SIG-M5 treated with dmso at 0.1 percent for 504 hours (cell line): Measurements from ENCODE around the gene ZNF628.

ENCODE experiments used
- DNase-seq: peaks from one replicate; lab custom pipeline; 2025; ENCODE audit not compliant: unreplicated experiment; lab: John Stamatoyannopoulos, UW

The ZNF628 gene

GRCh38 chr19:55483706-55484592 is 7.5 kb downstream of the ZNF628 start:
- DNase-seq = no peak

GRCh38 chr19:55484593-55485438 is 8.4 kb downstream of the ZNF628 start, which contains the start of gene NAT14:
NAT14 (plus strand) TSS chr19:55485188; CDS start chr19:55485709, 521 bp downstream.
- DNase-seq = no peak

- DNase-seq = no peak
Observed at GRCh38 chr19:55485439-55486011, 9.1 kb downstream of the ZNF628 start.

- no peak for DNase-seq
Observed at GRCh38 chr19:55486043-55486970, 9.9 kb downstream of the ZNF628 start.

- DNase-seq = no peak
Observed at GRCh38 chr19:55486971-55487923, 10.8 kb downstream of the ZNF628 start.

GRCh38 chr19:55487924-55488687 is 11.7 kb downstream of the ZNF628 start, which contains the start of gene SSC5D:
SSC5D (plus strand) TSS chr19:55488436; CDS start chr19:55488590, 154 bp downstream.
- DNase-seq = no peak

GRCh38 chr19:55488986-55489710 is 12.7 kb downstream of the ZNF628 start:
- no peak for DNase-seq

- no peak for DNase-seq
Observed at GRCh38 chr19:55489711-55490477, 13.5 kb downstream of the ZNF628 start.

GRCh38 chr19:55490478-55491432 is 14.3 kb downstream of the ZNF628 start:
- no peak for DNase-seq

- no peak for DNase-seq
Observed at GRCh38 chr19:55491546-55492360, 15.3 kb downstream of the ZNF628 start.

- DNase-seq = no peak
Observed at GRCh38 chr19:55492362-55492944, 16.0 kb downstream of the ZNF628 start.

GRCh38 chr19:55493052-55493644 is 16.7 kb downstream of the ZNF628 start:
- DNase-seq = no peak

GRCh38 chr19:55493645-55494171 is 17.3 kb downstream of the ZNF628 start:
- no peak for DNase-seq

GRCh38 chr19:55494172-55494761 is 17.9 kb downstream of the ZNF628 start:
- DNase-seq = no peak
